DOHH2 (cell line): ENCODE results near the gene ADM.

Source experiments
- H3F3A ChIP-seq: fragments of 200-600 bp; sonication (generic), shearing (Covaris generic); 2 replicates; pipeline ENCODE4 v1.6.0; 2016; ENCODE audit warnings: antibody characterized with exemption, mild to moderate bottlenecking; ENCODE audit not compliant: control insufficient read depth, insufficient read depth
- H3K27ac ChIP-seq: fragments of 200-600 bp; sonication (generic); 2 replicates; pipeline ENCODE4 v1.5.1; 2014; ENCODE audit warnings: low read depth, mild to moderate bottlenecking, low read length, moderate library complexity
- H3K27me3 ChIP-seq: fragments of 200-600 bp; sonication (generic); 2 replicates; pipeline ENCODE4 v1.6.1; 2014; ENCODE audit warnings: mild to moderate bottlenecking, low read length, mixed read lengths; ENCODE audit not compliant: control insufficient read depth
- H3K36me3 ChIP-seq: fragments of 200-600 bp; sonication (generic); 2 replicates; pipeline ENCODE4 v1.6.1; 2014; ENCODE audit warnings: mild to moderate bottlenecking, low read length, moderate library complexity, mixed read lengths; ENCODE audit not compliant: control insufficient read depth
- H3K4me1 ChIP-seq: fragments of 200-600 bp; sonication (generic); 2 replicates; pipeline ENCODE4 v1.6.1; 2014; ENCODE audit warnings: mild to moderate bottlenecking, low read length, mixed read lengths; ENCODE audit not compliant: control insufficient read depth
- H3K4me2 ChIP-seq: fragments of 200-600 bp; sonication (generic); 2 replicates; pipeline ENCODE4 v1.6.0; 2014; ENCODE audit warnings: mild to moderate bottlenecking, low read length, moderate library complexity
- H3K4me3 ChIP-seq: fragments of 200-600 bp; sonication (generic); 2 replicates; pipeline ENCODE4 v1.5.1; 2014; ENCODE audit warnings: mild to moderate bottlenecking, low read length, mixed read lengths
- H3K79me2 ChIP-seq: fragments of 200-600 bp; sonication (generic); 2 replicates; pipeline ENCODE4 v1.6.1; 2014; ENCODE audit warnings: mild to moderate bottlenecking, low read length, mixed read lengths; ENCODE audit not compliant: control insufficient read depth
- H3K9me2 ChIP-seq: fragments of 200-600 bp; sonication (generic); replicated peaks from 2 replicates; pipeline ENCODE4 v1.6.1; 2014; ENCODE audit warnings: mild to moderate bottlenecking, low read length, mixed read lengths; ENCODE audit not compliant: control insufficient read depth
- H3K9me3 ChIP-seq: fragments of 200-600 bp; sonication (generic); 2 replicates; pipeline ENCODE4 v1.6.1; 2014; ENCODE audit warnings: antibody characterized with exemption, low read length, mixed read lengths; ENCODE audit not compliant: control insufficient read depth, insufficient read depth
- H4K20me1 ChIP-seq: fragments of 200-600 bp; sonication (generic); 2 replicates; pipeline ENCODE4 v1.6.0; 2014; ENCODE audit warnings: low read depth, mild to moderate bottlenecking, antibody characterized with exemption, low read length, moderate library complexity; ENCODE audit not compliant: control insufficient read depth, insufficient read depth
- EZH2phosphoT487 ChIP-seq: fragments of 200-600 bp; sonication (generic); IDR thresholded peaks from 2 replicates; pipeline ENCODE4 v1.6.1; 2017; ENCODE audit warnings: borderline replicate concordance, mild to moderate bottlenecking, antibody characterized with exemption, low read length, moderate library complexity, mixed read lengths
- TF ChIP-seq, protein P1 (sequence below): fragments of 200-600 bp; sonication (generic); IDR thresholded peaks from one replicate; pipeline ENCODE4 v1.5.1; 2014; ENCODE audit warnings: antibody characterized with exemption, mild to moderate bottlenecking, low read depth, low read length; ENCODE audit not compliant: poor library complexity, severe bottlenecking

Gene ADM

DNA sequence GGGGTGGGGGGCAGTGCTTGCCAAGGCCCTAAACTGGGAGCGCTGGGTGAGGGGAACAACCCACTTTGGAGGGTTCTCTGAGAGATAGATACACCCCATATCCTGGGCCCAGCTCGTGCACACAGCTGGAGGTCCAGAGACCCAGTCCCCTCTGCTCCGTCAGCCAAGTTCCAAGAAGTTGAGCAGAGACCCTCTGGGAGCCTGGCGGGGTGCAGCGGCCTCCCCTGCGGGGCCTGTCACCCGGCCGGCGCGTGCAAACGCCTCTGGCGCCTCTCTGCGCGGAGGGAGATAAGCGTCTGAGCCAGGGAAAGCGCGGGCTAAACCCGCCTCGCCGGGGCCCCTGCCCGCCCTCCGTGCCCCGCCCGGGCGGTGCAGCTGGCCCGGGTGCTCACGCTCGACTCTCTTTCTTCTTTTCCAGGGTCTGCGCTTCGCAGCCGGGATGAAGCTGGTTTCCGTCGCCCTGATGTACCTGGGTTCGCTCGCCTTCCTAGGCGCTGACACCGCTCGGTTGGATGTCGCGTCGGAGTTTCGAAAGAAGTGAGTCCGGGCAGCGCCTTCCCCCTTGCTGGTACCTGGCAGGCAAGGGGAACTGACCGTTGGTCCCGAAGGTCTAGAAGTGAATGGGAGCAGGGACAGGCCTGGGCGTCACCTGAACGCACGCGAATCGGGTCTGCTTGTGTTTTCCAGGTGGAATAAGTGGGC, 540 bp downstream of the ADM start:
- no peaks in the 10 kb centered on the region for H3K9me2 ChIP-seq
- H4K20me1 ChIP-seq, result no peaks in the 10 kb centered on the region
- no peak overlapping the region for H3K27ac ChIP-seq
- peak overlapping the region; percentile 65 for H3K4me2 ChIP-seq
- H3K4me3 ChIP-seq, result peak overlapping the region; percentile 69
- peaks cover 74% of the 10 kb centered on the region for H3K27me3 ChIP-seq
- no peaks in the 10 kb centered on the region for H3K79me2 ChIP-seq
- H3K9me3 ChIP-seq, result no peaks in the 10 kb centered on the region
- peaks cover 4% of the 10 kb centered on the region; the same call in 1 of the 2 replicates for H3F3A ChIP-seq
- H3K36me3 ChIP-seq, result no peaks in the 10 kb centered on the region
- TF ChIP-seq, protein P1, sequence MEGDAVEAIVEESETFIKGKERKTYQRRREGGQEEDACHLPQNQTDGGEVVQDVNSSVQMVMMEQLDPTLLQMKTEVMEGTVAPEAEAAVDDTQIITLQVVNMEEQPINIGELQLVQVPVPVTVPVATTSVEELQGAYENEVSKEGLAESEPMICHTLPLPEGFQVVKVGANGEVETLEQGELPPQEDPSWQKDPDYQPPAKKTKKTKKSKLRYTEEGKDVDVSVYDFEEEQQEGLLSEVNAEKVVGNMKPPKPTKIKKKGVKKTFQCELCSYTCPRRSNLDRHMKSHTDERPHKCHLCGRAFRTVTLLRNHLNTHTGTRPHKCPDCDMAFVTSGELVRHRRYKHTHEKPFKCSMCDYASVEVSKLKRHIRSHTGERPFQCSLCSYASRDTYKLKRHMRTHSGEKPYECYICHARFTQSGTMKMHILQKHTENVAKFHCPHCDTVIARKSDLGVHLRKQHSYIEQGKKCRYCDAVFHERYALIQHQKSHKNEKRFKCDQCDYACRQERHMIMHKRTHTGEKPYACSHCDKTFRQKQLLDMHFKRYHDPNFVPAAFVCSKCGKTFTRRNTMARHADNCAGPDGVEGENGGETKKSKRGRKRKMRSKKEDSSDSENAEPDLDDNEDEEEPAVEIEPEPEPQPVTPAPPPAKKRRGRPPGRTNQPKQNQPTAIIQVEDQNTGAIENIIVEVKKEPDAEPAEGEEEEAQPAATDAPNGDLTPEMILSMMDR, result no peak
- peak; percentile 95; the same call in 1 of the 2 replicates for TF ChIP-seq EZH2phosphoT487
- peaks cover 70% of the 10 kb centered on the region for H3K4me1 ChIP-seq

DNA sequence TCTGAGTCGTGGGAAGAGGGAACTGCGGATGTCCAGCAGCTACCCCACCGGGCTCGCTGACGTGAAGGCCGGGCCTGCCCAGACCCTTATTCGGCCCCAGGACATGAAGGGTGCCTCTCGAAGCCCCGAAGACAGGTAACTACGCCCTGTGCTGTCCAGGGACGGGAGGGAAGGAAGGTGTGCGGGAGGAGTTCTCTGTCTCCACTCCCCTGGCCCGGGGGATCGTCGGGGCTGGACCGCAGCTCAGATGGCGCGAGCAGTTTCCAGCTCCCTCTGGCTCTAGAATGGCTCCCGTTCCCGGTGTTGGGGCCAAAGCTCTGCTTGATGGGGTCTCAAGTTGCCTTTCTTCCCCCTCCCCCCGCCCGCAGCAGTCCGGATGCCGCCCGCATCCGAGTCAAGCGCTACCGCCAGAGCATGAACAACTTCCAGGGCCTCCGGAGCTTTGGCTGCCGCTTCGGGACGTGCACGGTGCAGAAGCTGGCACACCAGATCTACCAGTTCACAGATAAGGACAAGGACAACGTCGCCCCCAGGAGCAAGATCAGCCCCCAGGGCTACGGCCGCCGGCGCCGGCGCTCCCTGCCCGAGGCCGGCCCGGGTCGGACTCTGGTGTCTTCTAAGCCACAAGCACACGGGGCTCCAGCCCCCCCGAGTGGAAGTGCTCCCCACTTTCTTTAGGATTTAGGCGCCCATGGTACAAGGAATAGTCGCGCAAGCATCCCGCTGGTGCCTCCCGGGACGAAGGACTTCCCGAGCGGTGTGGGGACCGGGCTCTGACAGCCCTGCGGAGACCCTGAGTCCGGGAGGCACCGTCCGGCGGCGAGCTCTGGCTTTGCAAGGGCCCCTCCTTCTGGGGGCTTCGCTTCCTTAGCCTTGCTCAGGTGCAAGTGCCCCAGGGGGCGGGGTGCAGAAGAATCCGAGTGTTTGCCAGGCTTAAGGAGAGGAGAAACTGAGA, 1.4 kb downstream of the ADM start:
- no peaks in the 10 kb centered on the region for H3K36me3 ChIP-seq
- peak overlapping the region; percentile 69 for H3K4me3 ChIP-seq
- peaks cover 4% of the 10 kb centered on the region; the same call in 1 of the 2 replicates for H3F3A ChIP-seq
- H3K4me1 ChIP-seq, result peaks cover 74% of the 10 kb centered on the region
- H4K20me1 ChIP-seq, result no peaks in the 10 kb centered on the region
- no peaks in the 10 kb centered on the region for H3K79me2 ChIP-seq
- H3K4me2 ChIP-seq, result peak overlapping the region; percentile 65
- no peaks in the 10 kb centered on the region for H3K9me2 ChIP-seq
- H3K27me3 ChIP-seq, result peaks cover 68% of the 10 kb centered on the region
- TF ChIP-seq, protein P1, result no peak
- TF ChIP-seq EZH2phosphoT487, result peak; percentile 83; the same call in 1 of the 2 replicates
- no peaks in the 10 kb centered on the region for H3K9me3 ChIP-seq
- H3K27ac ChIP-seq, result no peak overlapping the region

DNA sequence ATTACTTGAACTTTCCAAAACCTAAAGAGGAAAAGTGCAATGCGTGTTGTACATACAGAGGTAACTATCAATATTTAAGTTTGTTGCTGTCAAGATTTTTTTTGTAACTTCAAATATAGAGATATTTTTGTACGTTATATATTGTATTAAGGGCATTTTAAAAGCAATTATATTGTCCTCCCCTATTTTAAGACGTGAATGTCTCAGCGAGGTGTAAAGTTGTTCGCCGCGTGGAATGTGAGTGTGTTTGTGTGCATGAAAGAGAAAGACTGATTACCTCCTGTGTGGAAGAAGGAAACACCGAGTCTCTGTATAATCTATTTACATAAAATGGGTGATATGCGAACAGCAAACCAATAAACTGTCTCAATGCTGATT, 2.1 kb downstream of the ADM start:
- TF ChIP-seq, protein P1, result no peak
- TF ChIP-seq EZH2phosphoT487, result no peak
- 0 out of 2 replicates have a peak, but pooled peaks cover 4% of the 10 kb centered on the region for H3F3A ChIP-seq
- H3K27me3 ChIP-seq, result peaks cover 62% of the 10 kb centered on the region

More for the DNA sequence above, 2.1 kb downstream of the ADM start:
- H4K20me1 ChIP-seq, result no peaks in the 10 kb centered on the region
- no peaks in the 10 kb centered on the region for H3K79me2 ChIP-seq
- no peaks in the 10 kb centered on the region for H3K9me2 ChIP-seq
- H3K36me3 ChIP-seq, result no peaks in the 10 kb centered on the region
- H3K4me2 ChIP-seq, result peak overlapping the region; percentile 65
- H3K9me3 ChIP-seq, result no peaks in the 10 kb centered on the region
- H3K4me1 ChIP-seq, result peaks cover 74% of the 10 kb centered on the region
- H3K4me3 ChIP-seq, result peak overlapping the region; percentile 69
- H3K27ac ChIP-seq, result no peak overlapping the region
